WTC11 (cell line): ENCODE measurements around the gene MEA1. TPM values are rescaled to one million over a fixed set of nuclear protein-coding genes. Genes with fewer than 3 reads are reported as not detected.

Experiments
- ATAC-seq: fragments of 200-7000 bp; cut with Tn5 transposase; 2 replicates; pipeline ENCODE4 v1.10.0; 2021; ENCODE audit warnings: mild to moderate bottlenecking, moderate library complexity
- CTCF ChIA-PET: fragments of 300-600 bp; sonication (Branson Sonifier 250); formaldehyde crosslinking; loops from one replicate; lab custom pipeline; 2021; ENCODE audit warnings: antibody characterized with exemption; lab: Charles Lee
- POLR2A ChIA-PET: fragments of 350-600 bp; sonication (Branson Sonifier 250); formaldehyde crosslinking; loops from one replicate; lab custom pipeline; 2021; ENCODE audit warnings: antibody characterized with exemption; lab: Charles Lee
- DNase-seq: peaks from one replicate; pipeline ENCODE4 v3.0.0; 2021; ENCODE audit warnings: low spot score
- H3K27ac Mint-ChIP-seq: 2 replicates; pipeline ENCODE4 v1.8.0; 2021; ENCODE audit warnings: mixed read lengths
- H3K27me3 Mint-ChIP-seq: 2 replicates; pipeline ENCODE4 v1.8.0; 2021; ENCODE audit warnings: low read depth, mild to moderate bottlenecking, moderate library complexity, mixed read lengths
- H3K36me3 Mint-ChIP-seq: 2 replicates; pipeline ENCODE4 v1.8.0; 2021; ENCODE audit warnings: mixed read lengths
- H3K4me1 Mint-ChIP-seq: 2 replicates; pipeline ENCODE4 v1.8.0; 2022; ENCODE audit warnings: mixed read lengths
- H3K4me3 Mint-ChIP-seq: 2 replicates; pipeline ENCODE4 v1.8.0; 2021; ENCODE audit warnings: mild to moderate bottlenecking, moderate library complexity, mixed read lengths
- H3K9me3 Mint-ChIP-seq: 2 replicates; pipeline ENCODE4 v1.8.0; 2021; ENCODE audit warnings: mixed read lengths
- AFF4 ChIP-seq: sonication (generic); formaldehyde crosslinking; IDR thresholded peaks from 2 replicates; pipeline ENCODE4 v1.8.1; 2023; ENCODE audit warnings: mild to moderate bottlenecking, missing genetic modification reagents, borderline replicate concordance
- CREB1 ChIP-seq: sonication (generic); formaldehyde crosslinking; IDR thresholded peaks from 2 replicates; pipeline ENCODE4 v1.8.0; 2023; ENCODE audit warnings: mild to moderate bottlenecking, missing genetic modification reagents
- E2F4 ChIP-seq: sonication (generic); formaldehyde crosslinking; IDR thresholded peaks from 2 replicates; pipeline ENCODE4 v1.8.1; 2022; ENCODE audit warnings: low read depth, mild to moderate bottlenecking, moderate library complexity, missing genetic modification reagents, borderline replicate concordance
- ELF4 ChIP-seq: sonication (generic); formaldehyde crosslinking; IDR thresholded peaks from 2 replicates; pipeline ENCODE4 v1.8.1; 2022; ENCODE audit warnings: low read depth, mild to moderate bottlenecking, moderate library complexity, missing genetic modification reagents
- FOXJ3 ChIP-seq: sonication (generic); formaldehyde crosslinking; IDR thresholded peaks from 2 replicates; pipeline ENCODE4 v1.9.0; 2021; ENCODE audit warnings: missing genetic modification reagents, mild to moderate bottlenecking, borderline replicate concordance
- GABPB1 ChIP-seq: sonication (generic); formaldehyde crosslinking; IDR thresholded peaks from 2 replicates; pipeline ENCODE4 v1.8.1; 2023; ENCODE audit warnings: mild to moderate bottlenecking, missing genetic modification reagents
- GRHL2 ChIP-seq: fragments of 250-450 bp; sonication (Bioruptor Pico); IDR thresholded peaks from 2 replicates; pipeline ENCODE4 v1.8.0; 2022; ENCODE audit warnings: mild to moderate bottlenecking, moderate library complexity; ENCODE audit not compliant: insufficient replicate concordance, severe bottlenecking
- IRF1 ChIP-seq: sonication (generic); formaldehyde crosslinking; IDR thresholded peaks from 2 replicates; pipeline ENCODE4 v1.8.0; 2023; ENCODE audit warnings: missing genetic modification reagents
- JUN ChIP-seq: sonication (generic); formaldehyde crosslinking; IDR thresholded peaks from 2 replicates; pipeline ENCODE4 v1.8.0; 2023; ENCODE audit warnings: mild to moderate bottlenecking, missing genetic modification reagents
- NFYB ChIP-seq: sonication (generic); formaldehyde crosslinking; conservative IDR thresholded peaks from 2 replicates; pipeline ENCODE4 v1.8.0; 2022; ENCODE audit warnings: low read depth, missing genetic modification reagents
- PRDM15 ChIP-seq: sonication (generic); formaldehyde crosslinking; IDR thresholded peaks from 2 replicates; pipeline ENCODE4 v1.8.0; 2022; ENCODE audit warnings: missing genetic modification reagents
- RELA ChIP-seq: sonication (generic); formaldehyde crosslinking; IDR thresholded peaks from 2 replicates; pipeline ENCODE4 v1.8.1; 2022; ENCODE audit warnings: missing genetic modification reagents, mild to moderate bottlenecking, borderline replicate concordance
- SMAD3 ChIP-seq: sonication (generic); formaldehyde crosslinking; IDR thresholded peaks from 2 replicates; pipeline ENCODE4 v1.8.0; 2022; ENCODE audit warnings: missing genetic modification reagents, mild to moderate bottlenecking, borderline replicate concordance
- TP53 ChIP-seq: sonication (generic); formaldehyde crosslinking; IDR thresholded peaks from 2 replicates; pipeline ENCODE4 v1.8.1; 2023; ENCODE audit warnings: mild to moderate bottlenecking, missing genetic modification reagents
- USF1 ChIP-seq: sonication (generic); formaldehyde crosslinking; IDR thresholded peaks from 2 replicates; pipeline ENCODE4 v1.8.0; 2022; ENCODE audit warnings: mild to moderate bottlenecking, missing genetic modification reagents
- ZNF121 ChIP-seq: sonication (generic); formaldehyde crosslinking; IDR thresholded peaks from 2 replicates; pipeline ENCODE4 v1.8.0; 2023; ENCODE audit warnings: missing genetic modification reagents
- ZNF219 ChIP-seq: sonication (generic); formaldehyde crosslinking; IDR thresholded peaks from 2 replicates; pipeline ENCODE4 v1.8.0; 2023; ENCODE audit warnings: missing genetic modification reagents, mild to moderate bottlenecking, borderline replicate concordance
- ZNF396 ChIP-seq: fragments of 250-450 bp; sonication (Bioruptor Pico); IDR thresholded peaks from 2 replicates; pipeline ENCODE4 v1.8.0; 2021; ENCODE audit warnings: mild to moderate bottlenecking, moderate library complexity, borderline replicate concordance
- ZSCAN18 ChIP-seq: fragments of 250-450 bp; sonication (Bioruptor Pico); IDR thresholded peaks from 2 replicates; pipeline ENCODE4 v2.1.2; 2022; ENCODE audit warnings: mild to moderate bottlenecking, moderate library complexity
- total RNA-seq: library from RNA; stranded (reverse); gene quantifications from 3 replicates; pipeline ENCODE4 v1.2.3, GENCODE V29; 2021

MEA1 gene
- total RNA-seq, 1 experiment from 2014 or later = 85.0 TPM

- no peak for TF ChIP-seq ZSCAN18 (CRISPR knock-in tag)
- no peak for TF ChIP-seq TP53 (CRISPR knock-in tag)
- TF ChIP-seq E2F4 (CRISPR knock-in tag) = no peak
- no peak for TF ChIP-seq IRF1 (CRISPR knock-in tag)
Observed at GRCh38 chr6:42978487-42978838, 35.3 kb downstream of the MEA1 start (continued).

GRCh38 chr6:42974919-42975505, 38.7 kb downstream of the MEA1 start:
- Mint-ChIP-seq H3K4me1 (peaks cover 17% of the 10 kb centered on the region), H3K27ac (no peak overlapping the region), H3K4me3 (no peak overlapping the region), H3K36me3 (no peaks in the 10 kb centered on the region), H3K9me3 (no peaks in the 10 kb centered on the region), H3K27me3 (no peaks in the 10 kb centered on the region)
- no peak for DNase-seq
- CTCF ChIA-PET = interaction anchor here (1.5 kb wide), 1 partner anchor 12 kb away, joined by 6 read pairs; no protein-coding TSS in a partner anchor
- POLR2A ChIA-PET = interaction anchor here (0.6 kb wide), 2 partner anchors 8 to 183 kb away, joined by 3 to 4 read pairs; no protein-coding TSS in a partner anchor
- no peak for ATAC-seq
- TF ChIP-seq GRHL2 (CRISPR knock-in tag) = no peak
- no peak for TF ChIP-seq USF1
- TF ChIP-seq PRDM15 (CRISPR knock-in tag) = no peak
- TF ChIP-seq NFYB (CRISPR knock-in tag) = no peak
- TF ChIP-seq ELF4 (CRISPR knock-in tag) = no peak
- TF ChIP-seq FOXJ3 (CRISPR knock-in tag) = no peak
- TF ChIP-seq ZNF121 (CRISPR knock-in tag) = no peak
- TF ChIP-seq GABPB1 (CRISPR knock-in tag) = no peak
- no peak for TF ChIP-seq JUN (CRISPR knock-in tag)

GRCh38 chr6:42973926-42974325, 39.8 kb downstream of the MEA1 start:
- peak overlapping the region; percentile 57 for H3K27ac Mint-ChIP-seq

More at GRCh38 chr6:42973926-42974325, 39.8 kb downstream of the MEA1 start:
- no peak for DNase-seq
- H3K4me3 Mint-ChIP-seq = no peak overlapping the region
- no peaks in the 10 kb centered on the region for H3K36me3 Mint-ChIP-seq
- H3K27me3 Mint-ChIP-seq = no peaks in the 10 kb centered on the region
- ChIA-PET POLR2A (no interaction called here), CTCF (interaction anchor here (1.1 kb wide), 1 partner anchor 170 kb away, joined by 3 read pairs; no protein-coding TSS in a partner anchor)
- TF ChIP-seq ELF4 (CRISPR knock-in tag) (no peak), SMAD3 (CRISPR knock-in tag) (no peak), CREB1 (no peak), ZNF219 (CRISPR knock-in tag) (no peak), ZNF396 (no peak), AFF4 (CRISPR knock-in tag) (no peak), RELA (no peak)
- peaks cover 7% of the 10 kb centered on the region for H3K4me1 Mint-ChIP-seq
- ATAC-seq = no peak
- H3K9me3 Mint-ChIP-seq = no peaks in the 10 kb centered on the region
